NCI-H2196 treated with DMSO at 0.1 percent for 48 hours (cell line): ENCODE measurements around the gene PRSS27.

Experiments used
- DNase-seq: peaks from one replicate; lab custom pipeline; 2025; ENCODE audit not compliant: unreplicated experiment; lab: John Stamatoyannopoulos, UW

Gene PRSS27

GRCh38 chr16:2710021-2710710, 9.9 kb downstream of the PRSS27 start:
- no peak for DNase-seq

GRCh38 chr16:2709588-2709984, 10.4 kb downstream of the PRSS27 start:
- no peak for DNase-seq

- DNase-seq = no peak
Measured at GRCh38 chr16:2708955-2709587, 11.0 kb downstream of the PRSS27 start.

GRCh38 chr16:2708290-2708639, 11.8 kb downstream of the PRSS27 start:
- no peak for DNase-seq

- DNase-seq = no peak
Measured at GRCh38 chr16:2707368-2708289, 12.4 kb downstream of the PRSS27 start.

GRCh38 chr16:2706611-2707311, 13.3 kb downstream of the PRSS27 start:
- DNase-seq = no peak

GRCh38 chr16:2706085-2706484, 13.9 kb downstream of the PRSS27 start:
- DNase-seq = no peak

GRCh38 chr16:2705351-2705750, 14.7 kb downstream of the PRSS27 start:
- DNase-seq = no peak

GRCh38 chr16:2704983-2705275, 15.1 kb downstream of the PRSS27 start:
- DNase-seq = no peak

GRCh38 chr16:2704166-2704982, 15.7 kb downstream of the PRSS27 start:
- DNase-seq = no peak

- DNase-seq = peak; percentile 50
Measured at GRCh38 chr16:2702871-2703745, 16.9 kb downstream of the PRSS27 start.

- DNase-seq = no peak
Measured at GRCh38 chr16:2702438-2702825, 17.6 kb downstream of the PRSS27 start.

- DNase-seq = no peak
Measured at GRCh38 chr16:2701713-2702437, 18.1 kb downstream of the PRSS27 start.

GRCh38 chr16:2701272-2701671, 18.8 kb downstream of the PRSS27 start:
- DNase-seq = no peak

- DNase-seq = no peak
Measured at GRCh38 chr16:2700786-2701185, 19.2 kb downstream of the PRSS27 start.

GRCh38 chr16:2699791-2700600, 20.0 kb downstream of the PRSS27 start:
- no peak for DNase-seq

GRCh38 chr16:2698965-2699750, 20.9 kb downstream of the PRSS27 start:
- no peak for DNase-seq
